ENCODE data around the gene ASB8.
A peak's percentile ranks its signal among the peaks of the same experiment; 100 is the strongest.

Gene ASB8

GRCh38 chr12:48106681-48107613 lies 50.4 kb downstream of the ASB8 start:
- no peak for DNase-seq (ENCODE audit: low read depth in 2 of 2, low spot score in 1 of 2)

DNA sequence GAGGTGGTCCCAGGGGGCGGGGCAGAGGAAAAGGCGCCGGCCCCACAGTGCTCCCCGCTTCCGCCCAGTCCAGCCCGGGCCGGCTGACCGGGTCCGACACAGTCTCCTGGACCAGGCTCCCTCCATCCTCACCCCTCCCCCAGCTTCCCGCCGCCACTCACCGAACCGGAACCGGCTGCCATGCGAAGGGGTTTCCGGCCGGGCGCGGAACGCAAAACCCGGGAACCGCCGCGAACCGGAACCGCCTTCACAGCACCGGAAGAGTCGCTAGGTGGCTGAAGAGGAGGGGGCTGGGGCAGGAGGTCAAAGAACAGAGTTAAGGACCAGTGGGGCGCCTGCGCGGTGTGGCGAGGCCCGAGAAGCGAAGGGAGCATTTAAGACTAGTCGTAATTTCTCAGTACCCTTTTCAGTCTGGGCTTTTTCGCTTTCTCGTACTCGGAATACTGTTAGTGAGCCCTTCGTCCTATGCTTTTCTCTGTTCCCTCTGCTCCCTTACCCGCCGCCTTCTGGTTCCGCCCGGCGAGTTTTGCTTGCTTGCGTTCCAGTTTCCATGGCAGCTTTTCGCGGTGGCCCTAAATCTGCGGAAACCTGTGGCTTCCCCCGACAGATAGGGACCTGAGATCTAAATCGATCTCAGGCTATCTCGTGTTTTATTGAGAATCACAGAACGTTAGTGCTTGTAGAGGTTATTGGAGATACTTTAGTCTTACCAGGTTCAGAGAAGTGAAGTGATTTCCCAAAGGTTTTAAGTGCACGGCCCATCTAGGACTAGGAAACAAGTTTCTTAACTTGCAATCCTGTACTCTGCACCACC lies 51.2 kb downstream of the ASB8 start, which contains the start of gene SENP1:
SENP1 (minus strand) TSS at position 213 of the 814 bp plus-strand sequence. CDS start 4,607 bp downstream, outside the sequence.
- DNase-seq (ENCODE audit: low read depth in 2 of 2, low spot score in 1 of 2) = peak; percentile 76 to 77

GRCh38 chr12:48105321-48105866 lies 51.9 kb downstream of the ASB8 start:
- peak; percentile 14 to 22 for DNase-seq (ENCODE audit: low read depth in 2 of 2, low spot score in 1 of 2)

GRCh38 chr12:48104531-48104930 lies 52.8 kb downstream of the ASB8 start:
- DNase-seq (ENCODE audit: low read depth in 2 of 2, low spot score in 1 of 2) = no peak
